Esophagus squamous epithelium (tissue), 5 donors: Measurements from ENCODE around the gene ATXN7L2. TPM values are rescaled to one million over a fixed set of nuclear protein-coding genes. Genes with fewer than 3 reads are reported as not detected.
"Not testable (repeated sequence)": the region's sequence is repeated elsewhere in the genome, so short reads cannot be mapped to it uniquely, and the experiment has no call there.

Source experiments
- DNase-seq: peaks from one replicate; lab custom pipeline; 2025; lab: John Stamatoyannopoulos, UW
- H3K27ac ChIP-seq, 4 donors: fragments of 200-600 bp; sonication (generic); one replicate each; pipeline ENCODE4 v1.5.1; 2016 to 2019; ENCODE audit warnings: mild to moderate bottlenecking in 1 of 4
- H3K27me3 ChIP-seq, 4 donors: fragments of 200-600 bp; sonication (generic); 1 replicate in 3 of 4; 2 replicates in 1 of 4; pipeline versions ENCODE4 v1.5.1 to v1.6.0; 2017 to 2021; ENCODE audit warnings: antibody characterized with exemption in 1 of 4
- H3K36me3 ChIP-seq, 3 donors: fragments of 200-600 bp; sonication (generic); one replicate each; pipeline ENCODE4 v1.5.1; 2016 to 2019
- H3K4me1 ChIP-seq, 3 donors: fragments of 200-600 bp; sonication (generic); one replicate each; pipeline ENCODE4 v1.5.1; 2017 to 2019
- H3K4me3 ChIP-seq, 4 donors: fragments of 200-600 bp; sonication (generic); 1 replicate in 3 of 4; 2 replicates in 1 of 4; pipeline ENCODE4 v1.5.1; 2016 to 2019; ENCODE audit warnings: mild to moderate bottlenecking in 2 of 4, moderate library complexity in 1 of 4
- H3K9me3 ChIP-seq, 3 donors: fragments of 200-600 bp; sonication (generic); one replicate each; pipeline ENCODE4 v1.5.1; 2016 to 2019
- POLR2A ChIP-seq, 4 donors: fragments of 450-650 bp; IDR thresholded peaks; one replicate each; pipeline ENCODE4 v1.6.1; 2017; ENCODE audit warnings: antibody characterized with exemption in 4 of 4, mild to moderate bottlenecking in 4 of 4, moderate library complexity in 3 of 4
- WGBS, 2 donors: methylation state at CpG; one replicate each; pipeline ENCODE4 v1.1.5; 2018; 5-methylcytosine and 5-hydroxymethylcytosine counted together
- intact Hi-C: fragments of 100-400 bp; cut with DNase I; formaldehyde crosslinking; loops from one replicate; pipeline ENCODE4 v1.15.0; 2022
- total RNA-seq, 4 donors: library from RNA; depleted of rRNA; stranded (reverse); fragments of >200 nt; gene quantifications; one replicate each; pipeline ENCODE4 v1.1.0, GENCODE V29; 2016
- TF ChIP-seq, protein P1 (sequence below), 6 experiments: fragments of 450-650 bp in 4 of 6; fragments of 200-600 bp in 2 of 6; sonication (generic) in 2 of 6; IDR thresholded peaks; one replicate each; pipeline ENCODE4 v1.5.1; 2016 to 2019; ENCODE audit warnings: antibody characterized with exemption in 6 of 6, mild to moderate bottlenecking in 4 of 6, moderate library complexity in 4 of 6
- donor health status: DM: yes; HTN: yes; CAD: no.

The ATXN7L2 gene
- total RNA-seq, 4 donors from 2014 or later, result 2.1 to 5.9 (median 3.8) TPM

DNA sequence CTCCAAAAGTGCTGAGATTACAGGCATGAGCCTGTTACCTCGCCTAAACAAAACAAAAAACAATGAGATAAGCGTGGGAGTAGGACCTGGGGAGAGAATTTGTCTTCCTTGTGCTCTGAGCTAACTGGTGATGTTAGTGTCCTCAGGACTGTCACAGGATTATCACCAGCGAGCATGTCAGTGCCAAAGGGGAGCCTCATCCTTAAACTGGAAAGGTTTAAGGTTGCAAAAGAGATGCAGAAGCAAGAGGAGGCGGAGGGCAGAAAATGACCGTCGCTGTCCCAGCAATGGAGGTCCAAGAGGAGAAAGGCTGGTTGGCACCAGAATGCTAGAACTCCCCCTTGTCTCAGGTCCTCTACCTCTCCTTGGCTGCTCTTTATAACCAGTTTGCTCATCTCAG, 13.5 kb upstream of the ATXN7L2 start:
- Histone ChIP-seq H3K9me3 (no peaks in the 10 kb centered on the region), H3K36me3 (no peaks in the 10 kb centered on the region), H3K27ac (no peak overlapping the region), H3K4me3 (no peak overlapping the region), H3K27me3 (peaks cover 0 to 67% (median 11%) of the 10 kb centered on the region in 4 donors), H3K4me1 (peaks cover 9 to 23% (median 16%) of the 10 kb centered on the region in 3 donors)
- 44 to 53% methylated on average over 6 of the region's 6 CpGs for WGBS, 2 donors
- intact Hi-C loops, result no loop called here
- no peak for DNase-seq
- TF ChIP-seq, protein P1, sequence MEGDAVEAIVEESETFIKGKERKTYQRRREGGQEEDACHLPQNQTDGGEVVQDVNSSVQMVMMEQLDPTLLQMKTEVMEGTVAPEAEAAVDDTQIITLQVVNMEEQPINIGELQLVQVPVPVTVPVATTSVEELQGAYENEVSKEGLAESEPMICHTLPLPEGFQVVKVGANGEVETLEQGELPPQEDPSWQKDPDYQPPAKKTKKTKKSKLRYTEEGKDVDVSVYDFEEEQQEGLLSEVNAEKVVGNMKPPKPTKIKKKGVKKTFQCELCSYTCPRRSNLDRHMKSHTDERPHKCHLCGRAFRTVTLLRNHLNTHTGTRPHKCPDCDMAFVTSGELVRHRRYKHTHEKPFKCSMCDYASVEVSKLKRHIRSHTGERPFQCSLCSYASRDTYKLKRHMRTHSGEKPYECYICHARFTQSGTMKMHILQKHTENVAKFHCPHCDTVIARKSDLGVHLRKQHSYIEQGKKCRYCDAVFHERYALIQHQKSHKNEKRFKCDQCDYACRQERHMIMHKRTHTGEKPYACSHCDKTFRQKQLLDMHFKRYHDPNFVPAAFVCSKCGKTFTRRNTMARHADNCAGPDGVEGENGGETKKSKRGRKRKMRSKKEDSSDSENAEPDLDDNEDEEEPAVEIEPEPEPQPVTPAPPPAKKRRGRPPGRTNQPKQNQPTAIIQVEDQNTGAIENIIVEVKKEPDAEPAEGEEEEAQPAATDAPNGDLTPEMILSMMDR (IDR thresholded peaks at IDR 0.05), result no peak
- TF ChIP-seq POLR2A (IDR thresholded peaks at IDR 0.05), result no peak

DNA sequence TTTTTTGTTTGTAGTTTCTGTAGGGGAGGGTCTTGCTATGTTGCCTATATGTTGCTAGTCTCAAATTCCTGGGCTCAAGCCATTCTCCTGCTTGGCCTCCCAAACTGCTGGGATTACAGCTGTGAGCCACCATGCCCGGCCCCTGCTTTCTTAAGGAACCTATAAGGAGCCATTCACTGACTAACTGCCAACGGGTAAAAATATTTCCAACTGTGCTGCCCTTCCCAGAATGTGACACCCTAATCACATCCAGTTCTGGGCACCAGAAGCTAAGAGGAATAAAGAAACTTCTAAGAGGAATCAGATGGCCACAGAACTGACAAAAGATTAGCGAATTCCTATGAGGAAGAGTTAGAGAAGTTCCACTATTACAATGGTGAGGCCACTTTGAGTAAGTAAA, 10.9 kb upstream of the ATXN7L2 start:
- H3K9me3 ChIP-seq, result no peaks in the 10 kb centered on the region
- no peaks in the 10 kb centered on the region for H3K36me3 ChIP-seq
- peaks cover 0 to 53% (median 2%) of the 10 kb centered on the region in 4 donors for H3K27me3 ChIP-seq
- no peak for DNase-seq
- no peaks in the 10 kb centered on the region for H3K4me1 ChIP-seq
- intact Hi-C loops, result no loop called here
- no peak for TF ChIP-seq POLR2A (IDR thresholded peaks at IDR 0.05)
- no peak overlapping the region for H3K27ac ChIP-seq
- WGBS, 2 donors, result 30 to 41% methylated on average over 2 to 3 of the region's 3 CpGs
- H3K4me3 ChIP-seq, result no peak overlapping the region

DNA sequence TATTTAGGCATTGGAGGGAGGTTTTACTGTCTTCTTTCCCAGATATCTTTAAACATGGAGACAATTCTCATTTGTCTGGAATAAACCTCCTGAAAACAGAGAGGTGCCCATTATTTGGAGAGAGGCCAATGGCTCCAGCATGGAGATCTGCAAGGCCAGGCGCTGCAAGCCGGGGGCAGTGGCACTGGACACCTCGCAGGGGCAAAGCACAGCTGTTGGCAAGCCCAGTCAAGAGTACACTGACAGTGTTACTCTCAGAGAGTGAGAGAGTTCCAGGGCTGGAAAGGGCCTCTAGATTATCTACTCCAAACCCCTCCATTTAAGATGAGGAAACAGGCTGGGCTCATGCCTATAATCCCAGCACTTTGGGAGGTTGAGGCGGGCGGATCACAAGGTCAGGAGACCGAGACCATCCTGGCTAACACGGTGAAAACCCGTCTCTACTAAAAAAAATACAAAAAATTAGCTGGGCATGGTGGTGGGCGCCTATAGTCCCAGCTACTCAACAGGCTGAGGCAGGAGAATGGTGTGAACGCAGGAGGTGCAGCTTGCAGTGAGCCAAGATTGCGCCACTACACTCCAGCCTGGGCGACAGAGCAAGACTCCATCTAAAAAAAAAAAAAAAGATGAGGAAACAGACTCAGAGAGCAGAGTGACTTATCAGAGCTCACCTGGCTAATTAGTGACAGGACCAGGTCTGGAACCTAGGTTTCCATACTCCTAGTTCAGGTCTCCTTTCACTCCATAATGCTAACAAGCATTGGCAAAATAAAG, 10.2 kb upstream of the ATXN7L2 start:
- H3K36me3 ChIP-seq, H3K27ac ChIP-seq, H3K4me1 ChIP-seq, intact Hi-C loops, DNase-seq, H3K4me3 ChIP-seq, H3K9me3 ChIP-seq: not testable (repeated sequence)
- 76 to 82% methylated on average over 11 to 12 of the region's 12 CpGs for WGBS, 2 donors
- peaks cover 0 to 52% (median 2%) of the 10 kb centered on the region in 4 donors for H3K27me3 ChIP-seq

DNA sequence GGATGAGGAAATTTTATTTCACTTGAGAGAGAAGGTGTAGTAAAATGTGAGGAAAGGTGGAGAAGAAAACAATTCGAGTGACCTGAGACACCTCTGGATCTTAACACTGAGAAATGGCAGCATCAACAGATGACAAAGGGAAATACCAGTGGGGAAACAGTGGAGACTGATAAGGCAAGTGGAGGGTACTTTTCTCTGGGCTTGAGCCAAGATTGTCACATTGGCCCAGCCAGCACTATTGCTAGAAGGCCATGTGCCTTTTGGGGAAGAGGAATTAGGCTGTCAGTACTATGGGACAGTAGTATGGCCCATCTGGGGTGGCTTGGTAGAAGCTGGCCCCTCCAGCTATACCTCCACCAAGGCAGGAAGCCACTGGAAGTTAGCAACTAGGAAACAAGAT, 9.0 kb upstream of the ATXN7L2 start:
- DNase-seq, result no peak
- Histone ChIP-seq H3K27ac (no peak overlapping the region), H3K27me3 (peaks cover 0 to 46% (median 2%) of the 10 kb centered on the region in 4 donors), H3K4me1 (no peaks in the 10 kb centered on the region), H3K9me3 (no peaks in the 10 kb centered on the region), H3K4me3 (no peak overlapping the region), H3K36me3 (no peaks in the 10 kb centered on the region)
- no peak for TF ChIP-seq POLR2A (IDR thresholded peaks at IDR 0.05)
- TF ChIP-seq, protein P1 (IDR thresholded peaks at IDR 0.05), result no peak
- 56 to 67% methylated on average over 1 of the region's 1 CpG for WGBS, 2 donors
- intact Hi-C loops, result no loop called here

DNA sequence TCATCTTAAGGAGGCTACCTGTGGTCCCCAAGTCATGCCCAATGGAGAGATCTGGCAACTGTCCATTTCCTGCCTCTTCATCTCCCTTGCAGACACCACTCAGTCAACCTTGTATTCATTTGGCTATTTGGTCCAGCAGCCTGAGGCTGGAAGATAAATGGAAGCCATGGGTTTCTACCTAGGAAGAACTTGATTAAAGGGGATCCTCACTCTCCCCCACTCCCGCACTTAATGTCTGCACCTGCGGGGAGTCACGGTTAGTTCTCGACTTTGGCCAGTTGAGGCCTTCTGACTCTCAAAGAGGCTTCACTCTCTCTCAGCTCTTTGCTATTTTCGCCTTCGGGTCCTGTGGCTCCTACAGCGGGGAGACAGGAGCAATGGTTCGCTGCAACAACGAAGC, 8.4 kb upstream of the ATXN7L2 start:
- intact Hi-C loops, result no loop called here
- Histone ChIP-seq H3K9me3 (no peaks in the 10 kb centered on the region), H3K27me3 (peaks cover 0 to 46% (median 0%) of the 10 kb centered on the region in 4 donors), H3K4me1 (no peaks in the 10 kb centered on the region), H3K4me3 (no peak overlapping the region), H3K36me3 (no peaks in the 10 kb centered on the region), H3K27ac (no peak overlapping the region)
- no peak for DNase-seq
- 75 to 83% methylated on average over 4 to 7 of the region's 9 CpGs for WGBS, 2 donors
- TF ChIP-seq, protein P1 (IDR thresholded peaks at IDR 0.05), result no peak
- TF ChIP-seq POLR2A (IDR thresholded peaks at IDR 0.05), result no peak

DNA sequence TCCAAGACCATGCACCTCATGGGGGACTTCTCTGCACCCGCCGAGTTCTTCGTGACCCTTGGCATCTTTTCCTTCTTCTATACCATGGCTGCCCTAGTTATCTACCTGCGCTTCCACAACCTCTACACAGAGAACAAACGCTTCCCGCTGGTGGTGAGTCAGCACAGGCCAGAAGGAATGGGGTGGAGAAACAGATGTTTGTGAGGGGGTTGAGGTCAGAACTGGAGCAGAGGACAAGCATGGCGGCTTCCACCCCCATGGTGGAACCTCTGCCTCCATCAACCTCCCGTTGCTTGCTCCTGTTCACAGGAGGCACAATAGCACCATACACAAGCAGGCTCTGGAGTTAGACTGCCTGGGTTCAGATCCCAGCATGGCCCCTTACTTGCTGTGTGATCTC, 6.9 kb upstream of the ATXN7L2 start:
- no peaks in the 10 kb centered on the region for H3K9me3 ChIP-seq
- H3K36me3 ChIP-seq, result no peaks in the 10 kb centered on the region
- H3K27ac ChIP-seq, result no peak overlapping the region
- peaks cover 0 to 37% (median 0%) of the 10 kb centered on the region in 4 donors for H3K27me3 ChIP-seq
- no peak for TF ChIP-seq POLR2A (IDR thresholded peaks at IDR 0.05)
- TF ChIP-seq, protein P1 (IDR thresholded peaks at IDR 0.05), result no peak
- intact Hi-C loops, result no loop called here
- 91 to 92% methylated on average over 6 to 7 of the region's 8 CpGs for WGBS, 2 donors
- DNase-seq, result no peak
- no peaks in the 10 kb centered on the region for H3K4me1 ChIP-seq
- H3K4me3 ChIP-seq, result no peak overlapping the region
